Kidney tubule cell (primary cell): ENCODE data around the gene FMC1.
"Not testable (repeated sequence)": the region's sequence is repeated elsewhere in the genome, so short reads cannot be mapped to it uniquely, and the experiment has no call there.

Experiments used
- DNase-seq: peaks from one replicate; pipeline ENCODE4 v3.0.0-alpha.2; 2018; ENCODE audit warnings: low spot score

FMC1 gene

DNA sequence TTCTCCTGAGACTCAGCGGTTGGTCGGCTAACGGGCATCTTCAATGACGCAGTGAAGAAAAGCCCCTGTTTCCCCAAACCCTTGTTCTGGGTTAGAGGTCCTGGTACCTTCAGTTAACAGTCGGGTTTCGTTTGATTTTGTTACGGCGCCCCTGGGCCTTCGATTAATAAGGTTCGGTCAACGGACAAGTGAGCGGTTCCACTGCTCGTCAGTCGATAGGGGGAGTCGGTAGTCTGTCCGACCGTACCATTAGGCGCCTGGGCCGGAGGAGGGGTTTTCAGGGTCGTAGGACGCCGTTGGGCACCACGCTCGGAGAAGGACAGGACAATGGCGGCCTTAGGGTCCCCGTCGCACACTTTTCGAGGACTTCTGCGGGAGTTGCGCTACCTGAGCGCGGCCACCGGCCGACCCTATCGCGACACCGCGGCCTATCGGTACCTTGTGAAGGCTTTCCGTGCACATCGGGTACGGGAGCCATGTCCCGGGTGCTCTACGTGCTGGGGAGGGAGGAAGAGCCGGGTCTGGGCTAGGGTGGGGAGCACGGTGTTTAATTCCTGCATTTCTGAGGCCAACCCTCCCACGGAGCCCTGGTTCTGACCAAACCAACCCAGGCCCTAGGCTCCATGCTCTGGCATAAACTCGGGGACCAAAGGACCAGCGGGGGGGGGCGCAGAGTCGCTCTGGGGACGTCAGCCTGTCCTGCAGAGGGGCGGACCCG lies at the start of gene FMC1:
Gene FMC1, plus strand, starts transcription at position 280 of the 718 bp plus-strand sequence. Its CDS starts 48 bp downstream, at position 328.
- DNase-seq, result peak; percentile 92

DNA sequence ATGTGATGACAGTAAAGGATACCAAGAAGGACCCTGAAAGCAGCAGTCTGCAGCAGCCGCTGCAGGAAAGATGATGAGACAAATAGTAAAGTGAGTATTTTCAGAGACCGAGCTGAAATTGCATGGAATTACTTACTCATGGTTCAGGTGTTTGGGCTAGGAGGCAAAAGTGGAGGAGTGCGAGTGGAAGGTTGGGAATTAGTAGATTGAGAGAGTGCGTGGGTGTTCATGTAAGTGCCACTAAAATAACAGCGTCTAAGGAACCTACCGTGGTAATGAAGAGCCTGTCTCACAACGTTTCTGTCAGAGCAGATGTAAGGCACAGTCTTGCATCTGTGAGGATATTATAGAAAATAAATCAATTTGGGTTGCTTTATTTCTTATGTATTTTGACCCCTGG lies 48.3 kb upstream of the FMC1 start:
- DNase-seq, result no peak

DNA sequence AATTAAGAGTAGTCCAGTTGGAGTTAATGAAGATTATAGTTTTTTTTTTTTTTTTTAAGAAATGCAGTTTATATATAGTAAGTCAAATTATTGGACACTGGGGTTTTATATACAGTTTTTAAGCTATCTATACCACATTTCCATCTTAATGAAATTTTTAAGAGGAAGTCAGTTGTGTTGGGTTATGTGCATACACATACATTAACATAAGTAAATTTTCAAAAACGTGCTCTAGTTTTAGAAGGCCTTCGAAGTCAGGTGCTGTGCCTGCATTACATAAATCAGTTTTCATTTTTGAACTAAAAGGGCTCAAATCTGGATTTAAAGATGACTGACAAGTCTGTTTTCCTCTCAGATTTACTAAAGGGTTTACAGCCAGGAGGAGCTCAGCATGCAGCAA lies 47.6 kb upstream of the FMC1 start:
- DNase-seq, result no peak

GRCh38 chr7:139294241-139294640 lies 46.9 kb upstream of the FMC1 start:
- no peak for DNase-seq

DNA sequence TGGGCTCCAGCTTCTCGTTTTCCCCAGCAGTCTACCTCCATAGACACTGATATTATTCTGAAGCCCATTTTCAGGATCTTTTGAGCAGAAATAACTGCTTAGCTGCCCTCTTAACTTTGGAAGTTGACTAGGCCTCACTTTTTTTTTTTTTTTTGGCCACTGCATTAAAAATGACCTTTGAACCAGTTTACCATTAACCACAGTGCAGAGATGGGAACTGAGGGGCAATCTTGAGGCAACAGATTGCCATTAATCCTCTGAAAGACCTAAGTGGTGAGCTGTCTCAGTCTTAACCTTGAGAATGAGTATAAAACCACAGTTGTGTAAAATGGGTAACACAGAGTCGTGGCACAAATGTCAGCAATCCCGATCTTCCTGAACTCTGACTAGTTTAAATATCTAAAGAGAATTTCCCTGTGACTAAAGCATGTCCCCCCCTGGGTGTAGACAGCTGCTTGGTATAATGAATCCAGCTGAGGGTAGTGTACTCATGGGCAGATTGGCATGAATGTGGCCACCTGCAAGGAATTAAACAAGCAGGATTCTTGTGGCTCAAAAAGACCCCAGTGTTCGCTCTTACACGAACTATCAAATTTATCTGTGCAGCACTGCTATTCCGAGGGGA lies 46.1 kb upstream of the FMC1 start:
- DNase-seq, result peak; percentile 38

DNA sequence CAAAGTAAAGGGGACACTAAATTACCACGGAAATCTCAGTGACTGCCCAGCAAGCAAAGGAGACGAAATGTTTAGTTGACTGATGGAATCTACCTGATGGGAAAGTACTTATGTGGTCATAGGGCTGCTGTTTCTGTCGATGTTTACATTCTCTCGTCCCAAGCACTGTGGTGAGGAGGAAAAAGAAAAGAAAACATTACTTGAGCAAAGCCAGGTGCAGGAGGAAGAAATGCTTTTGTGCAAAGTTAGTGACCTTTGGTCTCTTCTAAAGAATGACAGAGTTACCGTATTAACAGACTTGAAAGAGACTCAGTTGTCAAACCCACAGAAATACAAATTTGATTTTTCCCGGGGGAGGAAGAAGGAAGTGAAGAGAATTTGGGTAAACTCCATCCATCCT lies 43.3 kb upstream of the FMC1 start:
- peak; percentile 15 for DNase-seq

- DNase-seq, result no peak
Observed at GRCh38 chr7:139299296-139299695, 41.8 kb upstream of the FMC1 start.

- no peak for DNase-seq
Observed at GRCh38 chr7:139300390-139300789, 40.7 kb upstream of the FMC1 start.

DNA sequence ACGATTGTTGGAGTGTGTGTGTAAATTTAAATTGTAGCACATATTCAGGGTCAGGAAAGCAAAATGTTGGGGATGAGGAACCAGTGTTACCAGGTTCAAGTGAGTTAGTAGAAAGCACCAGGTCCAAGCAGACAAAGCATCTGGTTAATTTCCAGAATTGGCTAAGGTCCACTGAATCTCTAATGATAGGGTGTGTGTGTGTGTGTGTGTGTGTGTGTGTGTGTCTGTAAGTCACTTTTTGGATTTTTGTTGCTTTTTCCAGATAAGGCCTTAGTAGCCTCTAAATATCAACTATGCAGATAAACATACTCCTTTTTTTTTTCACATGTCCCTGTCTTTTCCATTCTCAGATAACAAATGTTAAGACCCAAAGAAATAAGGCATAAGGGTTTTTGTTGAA lies 36.6 kb upstream of the FMC1 start:
- DNase-seq, result no peak

- DNase-seq, result no peak
Observed at GRCh38 chr7:139317939-139318505, 23.1 kb upstream of the FMC1 start.

- peak; percentile 23 for DNase-seq
Observed at GRCh38 chr7:139321071-139321745, 19.9 kb upstream of the FMC1 start.

- DNase-seq, result not testable (repeated sequence)
Observed at GRCh38 chr7:139324709-139325108, 16.4 kb upstream of the FMC1 start.

DNA sequence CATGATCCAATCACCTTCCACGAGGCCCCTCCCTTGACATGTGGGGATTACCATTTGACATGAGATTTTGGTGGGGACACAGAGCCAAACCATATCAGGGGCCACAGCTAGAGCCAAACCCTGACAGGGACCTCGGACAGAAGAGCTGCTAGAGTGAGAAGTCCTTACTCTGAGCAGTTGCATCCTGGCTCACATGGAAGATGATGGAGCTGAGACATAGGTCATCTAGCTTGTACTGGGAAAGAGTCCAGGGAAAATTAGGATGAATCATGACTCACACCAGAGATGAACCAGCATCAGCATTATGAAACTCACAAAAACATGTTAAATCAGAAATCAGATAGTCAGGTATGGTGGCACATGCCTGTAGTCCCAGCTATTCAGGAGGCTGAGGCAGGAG lies 12.8 kb upstream of the FMC1 start:
- peak; percentile 47 for DNase-seq

- DNase-seq, result no peak
Observed at GRCh38 chr7:139329119-139329518, 12.0 kb upstream of the FMC1 start.

GRCh38 chr7:139330333-139331030 lies 10.7 kb upstream of the FMC1 start:
- no peak for DNase-seq

- DNase-seq, result peak; percentile 56
Observed at GRCh38 chr7:139332697-139333359, 8.3 kb upstream of the FMC1 start.

DNA sequence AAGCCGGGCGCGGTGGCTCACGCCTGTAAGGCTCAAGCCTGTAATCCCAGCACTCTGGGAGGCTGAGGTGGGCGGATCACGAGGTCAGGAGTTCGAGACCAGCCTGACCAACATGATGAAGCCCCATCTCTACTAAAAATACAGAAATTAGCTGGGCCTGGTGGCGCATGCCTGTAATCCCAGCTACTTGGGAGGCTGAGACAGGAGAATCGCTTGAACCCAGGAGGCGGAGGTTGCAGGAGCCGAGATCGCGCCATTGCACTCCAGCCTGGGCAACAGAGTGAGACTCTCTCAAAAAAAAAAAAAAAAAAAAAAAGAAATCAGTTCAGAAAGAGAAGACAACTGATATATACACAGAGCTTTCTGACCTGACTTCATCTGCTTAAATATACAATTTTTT lies 7.7 kb upstream of the FMC1 start:
- DNase-seq, result not testable (repeated sequence)

- no peak for DNase-seq
Observed at GRCh38 chr7:139334399-139335150, 6.6 kb upstream of the FMC1 start.

DNA sequence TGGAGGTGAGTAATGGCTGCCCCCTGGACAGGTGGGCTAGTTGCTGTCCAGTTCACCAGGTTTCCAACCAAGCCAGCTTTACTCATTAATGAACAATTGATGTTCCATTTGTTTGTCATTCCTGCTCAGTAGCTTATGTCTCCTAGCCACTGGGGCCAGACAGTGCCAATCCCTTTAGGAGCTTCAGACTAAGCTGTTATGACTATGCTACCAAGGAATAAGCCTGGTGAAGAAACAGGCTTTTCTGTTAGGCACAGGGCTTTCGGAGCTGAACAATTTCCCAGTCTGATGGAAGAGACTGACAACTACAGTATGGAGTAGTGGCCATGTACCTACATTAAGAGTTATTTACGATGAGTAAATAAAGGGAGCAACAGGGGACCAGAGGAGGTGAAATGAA lies 2.1 kb upstream of the FMC1 start:
- DNase-seq, result no peak

GRCh38 chr7:139339698-139340036 lies 1.5 kb upstream of the FMC1 start:
- DNase-seq, result no peak
